HG02798 (cell line): Measurements from ENCODE around the gene CRYBA4.

ENCODE experiments used
- ATAC-seq: cut with Tn5 transposase; IDR thresholded peaks from one replicate; pipeline ENCODE4 v1.9.1; 2021; ENCODE audit warnings: mild to moderate bottlenecking; ENCODE audit not compliant: unreplicated experiment, poor library complexity

Gene CRYBA4

DNA sequence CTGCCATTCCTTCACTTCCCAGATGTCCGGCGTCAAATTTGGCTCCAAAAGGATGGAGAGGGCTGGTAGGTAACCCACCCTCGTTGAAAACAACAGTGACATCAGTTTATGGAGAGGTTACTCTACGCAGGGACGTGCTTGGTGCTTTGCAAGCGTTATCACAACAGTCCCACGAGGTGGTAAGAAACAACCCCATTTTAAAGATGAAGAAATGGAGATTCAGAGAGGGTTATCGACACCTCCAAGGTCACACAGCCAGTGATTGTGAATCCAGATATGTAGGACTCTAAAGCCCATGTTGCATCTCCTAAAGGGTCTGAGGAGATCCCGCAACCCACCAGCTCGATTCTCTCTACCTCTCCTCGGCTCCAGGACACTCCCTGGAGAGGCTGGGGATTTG, 36.4 kb downstream of the CRYBA4 start:
- no peak for ATAC-seq

DNA sequence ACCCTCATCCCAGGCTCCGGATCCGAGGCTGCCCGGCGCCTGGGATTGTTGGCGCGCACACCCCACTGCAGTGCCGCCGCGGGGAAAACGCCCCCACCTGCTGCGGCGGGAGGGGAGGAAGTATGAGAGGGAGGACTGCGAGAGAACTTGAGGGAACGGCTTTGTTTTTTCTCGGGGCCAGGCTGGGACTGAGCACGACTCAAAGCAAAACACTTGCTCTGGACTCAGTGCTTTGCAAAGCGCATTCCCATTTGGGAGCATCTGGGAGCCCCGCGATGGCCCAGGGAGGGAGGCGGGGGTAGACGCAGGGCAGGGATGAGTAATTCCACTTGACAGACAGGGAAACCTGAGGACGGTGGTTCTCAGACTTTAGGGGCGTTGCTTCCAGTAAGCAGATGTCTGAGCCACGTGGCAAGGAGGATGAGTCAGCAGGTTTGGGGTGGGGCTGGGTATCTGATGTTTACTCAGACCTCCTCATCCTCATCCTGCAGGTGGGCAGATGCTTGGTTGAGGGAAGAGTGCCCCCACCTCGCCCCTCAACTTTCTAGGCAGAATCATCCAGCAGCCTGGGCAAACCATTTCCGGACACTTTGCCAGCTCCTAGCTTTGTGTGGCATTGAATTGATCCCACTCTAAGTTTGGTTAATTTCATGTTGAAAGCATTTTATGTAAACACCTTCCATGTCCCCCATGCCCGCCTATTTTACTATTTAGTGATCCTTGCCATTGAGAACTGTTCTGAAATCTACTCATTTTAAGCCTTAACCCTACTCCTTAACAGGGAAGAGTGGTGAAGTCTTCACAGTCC, 37.1 kb downstream of the CRYBA4 start:
- ATAC-seq: peak; percentile 73

DNA sequence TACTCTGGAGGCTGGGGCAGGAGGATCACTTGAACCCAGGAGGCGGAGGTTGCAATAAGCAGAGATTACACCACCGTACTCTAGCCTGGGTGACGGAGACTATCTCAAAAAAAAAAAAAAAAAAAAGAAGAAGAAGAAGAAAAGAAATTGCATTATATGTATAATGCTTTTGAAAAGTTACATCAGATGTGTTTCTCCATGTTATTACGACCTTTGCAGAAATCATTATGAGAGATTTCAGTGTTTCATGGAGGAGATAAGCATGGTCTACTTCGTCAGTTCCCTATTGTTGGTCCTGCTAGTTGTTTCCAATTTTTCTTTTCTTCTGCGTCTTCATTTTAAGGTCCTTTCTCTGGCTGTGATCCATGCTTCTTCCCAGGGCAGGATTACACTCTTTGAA, 38.6 kb downstream of the CRYBA4 start:
- ATAC-seq: no peak

DNA sequence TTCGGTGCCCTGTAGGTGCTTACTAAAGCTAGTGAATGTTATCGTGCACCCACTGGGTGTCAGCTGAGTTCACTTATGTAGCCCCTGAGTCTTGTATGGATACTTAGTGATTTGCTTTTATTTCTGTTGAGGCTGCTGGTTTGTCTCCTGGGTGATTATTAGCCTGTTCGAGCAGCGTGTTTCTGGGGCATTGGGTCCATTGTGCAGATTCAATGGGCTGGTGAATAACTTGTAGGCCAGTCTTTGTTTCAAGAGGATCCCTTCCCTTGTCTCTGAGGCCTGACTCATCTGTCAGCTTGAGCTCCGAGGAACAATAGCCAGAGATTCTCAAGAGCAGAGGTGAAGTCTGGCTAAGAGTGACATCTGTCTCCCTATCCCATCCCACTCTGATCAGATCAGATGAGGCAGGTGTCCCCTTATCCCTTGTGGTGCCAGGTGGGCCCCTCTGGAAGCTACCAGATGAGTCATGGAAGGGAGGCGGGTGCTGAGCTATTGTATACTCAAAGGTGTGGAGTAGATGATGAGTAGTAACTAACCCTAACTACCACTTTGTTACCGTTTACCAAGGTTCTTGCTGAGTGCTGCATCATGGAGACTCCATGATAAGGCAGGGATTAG, 39.3 kb downstream of the CRYBA4 start:
- ATAC-seq: no peak

DNA sequence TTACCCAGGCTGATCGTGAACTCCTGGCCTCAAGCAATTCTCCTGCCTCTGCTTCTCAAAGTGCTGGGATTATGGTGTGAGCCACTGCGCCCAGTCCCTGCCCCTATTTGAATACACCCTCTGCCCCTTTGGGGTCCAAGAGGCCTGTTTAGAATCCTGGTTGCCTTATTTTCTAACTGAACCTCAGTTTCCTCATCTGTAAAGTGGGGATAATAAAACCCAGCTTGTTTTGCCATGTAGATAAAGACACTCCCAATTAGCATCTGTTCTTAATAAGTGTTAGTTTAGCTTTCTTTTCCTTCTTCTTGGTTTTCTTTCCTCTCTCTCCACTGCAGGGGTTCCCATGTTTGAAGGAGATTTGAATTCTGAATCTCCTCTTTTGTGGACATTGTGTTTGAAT, 40.4 kb downstream of the CRYBA4 start:
- ATAC-seq: no peak

DNA sequence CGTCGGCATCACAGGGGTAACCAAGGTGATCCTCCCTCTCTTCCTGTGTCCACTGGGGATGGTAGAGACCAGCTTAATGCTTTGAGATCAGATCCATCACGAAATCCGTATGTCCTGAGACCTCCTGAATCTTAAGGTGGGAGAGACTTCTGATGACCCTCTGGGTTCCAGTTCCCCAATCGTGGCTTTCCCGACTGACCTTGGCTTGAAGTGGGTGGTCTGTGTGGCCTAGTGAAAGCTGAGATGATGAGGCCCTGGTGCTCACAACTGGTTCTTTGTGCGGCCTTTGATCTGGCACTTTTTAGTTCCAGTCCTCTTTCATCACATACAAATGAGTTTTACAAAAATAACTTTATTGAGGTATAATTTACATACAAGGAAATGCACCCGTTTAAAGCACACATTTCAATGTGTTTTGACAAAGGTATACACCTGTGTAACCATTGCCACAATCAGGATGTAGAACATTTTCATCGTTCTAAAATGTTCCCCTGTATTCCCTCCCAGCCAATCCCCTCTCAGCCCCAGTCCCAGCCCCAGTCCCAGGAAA, 41.7 kb downstream of the CRYBA4 start:
- no peak for ATAC-seq

DNA sequence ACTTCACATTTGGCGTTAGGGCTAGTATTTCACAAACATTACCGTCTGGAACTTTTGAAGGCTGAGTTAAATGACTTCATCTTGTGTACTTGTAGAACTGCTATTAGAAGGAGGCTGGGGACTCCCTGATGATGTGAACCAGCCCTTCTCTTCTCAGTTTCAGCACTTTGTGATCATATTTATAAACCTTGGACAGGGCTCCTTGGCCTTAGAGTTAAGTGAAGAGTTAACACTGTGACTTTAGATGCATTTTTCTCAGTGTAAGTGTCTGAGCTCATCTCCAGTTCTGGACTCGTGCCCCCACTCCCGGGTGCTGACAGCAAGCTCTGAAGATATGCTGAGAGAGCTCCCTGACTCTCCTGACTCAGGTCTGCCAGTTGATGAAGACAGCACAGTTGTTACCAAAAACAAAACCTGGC, 44.1 kb downstream of the CRYBA4 start:
- no peak for ATAC-seq

DNA sequence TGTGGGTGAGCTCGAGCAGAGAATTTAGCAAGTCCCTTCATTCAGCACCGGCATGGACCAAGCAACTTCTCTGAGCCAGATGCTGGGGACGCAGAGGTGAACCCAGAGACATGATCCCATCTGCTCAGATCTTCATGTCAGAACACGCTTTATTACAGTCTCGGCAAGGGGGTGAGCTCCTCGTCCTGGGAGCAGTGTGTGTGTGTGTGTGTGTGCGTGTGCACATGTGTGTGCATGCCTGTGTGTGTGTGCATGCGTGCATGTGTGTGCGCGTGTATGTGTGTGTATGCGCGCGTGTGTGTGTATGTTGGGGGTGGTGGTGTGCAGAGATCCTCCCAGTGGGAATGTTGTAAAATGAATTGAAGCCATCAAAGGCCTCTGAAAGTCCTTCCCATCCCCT, 45.4 kb downstream of the CRYBA4 start:
- no peak for ATAC-seq

DNA sequence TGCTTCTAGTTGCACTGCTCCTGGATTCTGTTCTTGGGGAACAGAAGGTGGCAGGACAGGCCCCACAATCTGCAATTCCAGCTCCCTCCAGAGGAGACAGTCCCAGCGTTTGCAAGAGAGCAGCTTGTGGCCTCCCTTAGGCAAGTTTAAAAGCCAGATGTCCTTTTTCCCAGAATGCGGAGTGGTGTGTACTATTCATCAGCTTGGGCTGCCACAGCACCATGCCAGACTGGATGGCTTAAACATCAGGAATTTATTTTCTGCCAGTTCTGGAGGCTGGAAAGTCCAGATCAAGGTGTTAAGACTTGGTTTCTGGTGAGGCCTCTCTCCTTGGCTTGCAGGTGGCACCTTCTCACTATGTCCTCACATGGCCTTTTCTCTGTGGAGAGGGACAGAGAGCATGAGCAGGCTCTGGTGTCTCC, 47.3 kb downstream of the CRYBA4 start:
- ATAC-seq: no peak

DNA sequence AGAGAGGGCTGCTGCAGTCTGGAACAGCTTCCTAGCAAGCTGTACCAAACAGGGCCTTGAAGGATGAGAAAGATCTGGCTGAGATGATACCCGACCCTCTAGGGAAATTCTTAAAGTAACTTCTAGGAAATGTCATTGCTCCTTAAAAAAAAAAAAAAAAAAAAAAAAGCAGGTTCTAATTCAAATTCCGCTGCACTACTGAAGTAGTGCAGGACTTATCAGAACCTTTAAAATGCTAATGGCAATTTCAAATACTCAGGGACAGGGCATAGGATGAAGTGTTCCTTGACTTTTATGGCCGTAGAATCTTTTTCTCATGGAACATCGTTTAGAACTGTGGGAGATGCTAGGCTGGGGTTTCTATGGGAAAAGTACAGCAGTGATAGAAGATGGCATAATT, 48.7 kb downstream of the CRYBA4 start:
- ATAC-seq: no peak

DNA sequence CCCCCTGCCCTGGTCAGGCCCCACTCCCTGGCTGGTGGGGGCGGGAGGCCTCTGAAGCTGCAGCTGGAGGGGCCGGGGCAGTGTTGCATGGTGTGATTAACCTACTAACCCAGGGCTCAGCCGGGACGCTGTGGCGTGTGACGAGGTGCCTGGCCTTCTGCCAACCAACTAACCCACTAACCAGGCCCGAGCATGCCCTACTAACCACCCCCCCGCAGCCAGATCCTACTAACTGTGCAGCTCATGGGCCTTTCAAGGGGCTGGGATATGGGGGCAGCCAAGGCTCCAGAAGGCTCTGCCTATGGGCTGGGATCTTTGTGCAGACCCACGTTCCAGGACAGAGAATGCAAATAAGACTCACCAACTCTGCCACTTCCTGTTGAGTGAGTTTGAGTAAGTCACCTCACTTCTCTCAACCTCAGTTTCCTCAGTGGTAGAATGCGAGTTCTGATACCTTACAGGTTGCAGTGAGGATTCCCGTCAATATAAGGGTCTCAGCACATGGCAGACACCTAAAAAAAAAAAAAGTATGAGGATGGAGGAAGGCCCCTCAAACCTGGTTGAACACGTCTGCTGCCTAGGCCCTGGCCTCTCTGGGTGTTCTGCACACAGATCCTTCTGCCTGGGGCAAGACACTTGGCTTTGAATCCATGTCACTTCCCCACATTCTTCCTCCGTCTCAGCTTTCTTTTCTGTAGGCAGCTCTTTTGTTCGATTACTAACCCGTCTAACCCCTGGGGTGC, 49.7 kb downstream of the CRYBA4 start:
- ATAC-seq: no peak

DNA sequence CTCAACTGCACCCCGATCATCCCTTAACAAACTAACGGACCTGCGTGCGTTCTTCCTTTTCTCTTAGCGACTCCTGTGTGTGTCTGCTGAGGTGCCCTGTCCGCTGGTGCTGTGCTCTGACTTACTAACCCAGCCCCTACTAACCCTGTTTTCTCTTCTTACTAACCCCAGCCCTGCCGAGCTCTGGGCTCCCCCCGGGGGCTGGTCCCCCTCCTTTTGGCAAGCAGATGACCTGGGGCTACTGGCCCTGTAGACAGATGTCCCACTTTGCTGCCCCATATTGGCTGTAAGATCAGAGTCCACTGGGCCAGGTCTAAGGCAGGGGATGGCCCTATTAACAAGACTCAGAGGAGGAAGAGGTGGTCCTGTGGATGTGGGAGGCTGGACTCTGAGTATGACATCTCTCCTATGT, 50.3 kb downstream of the CRYBA4 start:
- ATAC-seq: no peak

DNA sequence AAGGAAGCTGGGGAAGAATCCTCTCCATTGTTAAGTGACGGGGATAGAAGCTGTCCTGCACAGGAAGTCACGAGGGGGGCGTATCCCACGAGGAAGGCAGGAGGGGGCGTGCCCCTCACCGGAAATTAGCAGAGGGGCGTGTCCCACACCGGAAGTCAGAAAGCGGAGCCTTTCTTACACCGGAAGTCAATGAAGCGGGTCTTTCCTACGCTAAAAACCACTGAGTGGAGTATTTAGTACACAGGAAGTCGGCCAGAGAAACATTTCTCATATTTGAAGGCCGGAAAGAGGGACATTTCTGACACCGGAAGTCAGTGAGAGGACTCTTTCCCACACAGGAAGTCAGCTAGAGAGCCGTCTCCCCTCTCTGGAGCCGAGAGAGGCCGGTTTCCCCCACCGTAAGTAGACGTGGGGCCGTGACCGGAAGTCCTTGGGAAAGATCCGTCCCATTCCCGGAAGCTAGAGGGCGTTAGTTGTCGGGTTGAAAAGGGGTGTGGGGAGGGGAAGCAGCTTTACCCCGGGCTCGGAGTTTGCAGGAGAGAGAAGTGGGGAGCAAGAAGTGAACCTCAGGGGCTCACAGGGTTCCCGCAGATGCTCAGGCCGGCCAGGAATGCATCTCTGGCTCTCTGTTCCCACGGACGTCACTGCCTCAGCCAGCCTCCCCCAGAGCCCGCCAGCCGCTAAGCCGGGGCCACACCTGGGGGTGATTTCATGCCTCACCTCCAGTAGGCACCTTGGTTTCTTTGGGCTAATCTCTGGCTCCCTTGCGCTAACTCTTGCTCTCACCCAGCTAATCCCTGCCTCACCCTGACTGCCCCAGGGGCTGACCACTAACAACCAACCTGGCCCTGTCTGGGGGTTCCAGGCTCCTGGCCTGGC, 51.1 kb downstream of the CRYBA4 start:
- ATAC-seq: peak; percentile 76

DNA sequence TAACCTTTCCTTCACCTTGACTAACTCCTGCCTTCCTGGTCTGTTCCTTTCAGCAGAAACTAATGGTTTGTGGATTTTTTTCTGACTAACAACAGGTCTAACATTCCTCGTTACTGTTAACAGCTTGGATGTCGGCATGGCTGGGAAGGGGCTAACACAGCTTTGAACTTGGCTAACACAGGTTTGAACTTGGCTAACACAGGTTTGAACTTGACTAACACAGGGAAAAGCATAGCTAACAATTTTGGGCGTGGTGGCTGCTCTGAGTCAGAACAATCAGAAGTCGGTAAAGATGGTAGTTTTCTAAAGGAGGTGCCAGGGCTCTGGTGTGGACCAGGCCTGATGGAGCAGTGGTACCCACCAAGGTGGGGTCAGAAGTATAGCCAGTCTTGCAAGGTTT, 51.7 kb downstream of the CRYBA4 start:
- ATAC-seq: no peak

DNA sequence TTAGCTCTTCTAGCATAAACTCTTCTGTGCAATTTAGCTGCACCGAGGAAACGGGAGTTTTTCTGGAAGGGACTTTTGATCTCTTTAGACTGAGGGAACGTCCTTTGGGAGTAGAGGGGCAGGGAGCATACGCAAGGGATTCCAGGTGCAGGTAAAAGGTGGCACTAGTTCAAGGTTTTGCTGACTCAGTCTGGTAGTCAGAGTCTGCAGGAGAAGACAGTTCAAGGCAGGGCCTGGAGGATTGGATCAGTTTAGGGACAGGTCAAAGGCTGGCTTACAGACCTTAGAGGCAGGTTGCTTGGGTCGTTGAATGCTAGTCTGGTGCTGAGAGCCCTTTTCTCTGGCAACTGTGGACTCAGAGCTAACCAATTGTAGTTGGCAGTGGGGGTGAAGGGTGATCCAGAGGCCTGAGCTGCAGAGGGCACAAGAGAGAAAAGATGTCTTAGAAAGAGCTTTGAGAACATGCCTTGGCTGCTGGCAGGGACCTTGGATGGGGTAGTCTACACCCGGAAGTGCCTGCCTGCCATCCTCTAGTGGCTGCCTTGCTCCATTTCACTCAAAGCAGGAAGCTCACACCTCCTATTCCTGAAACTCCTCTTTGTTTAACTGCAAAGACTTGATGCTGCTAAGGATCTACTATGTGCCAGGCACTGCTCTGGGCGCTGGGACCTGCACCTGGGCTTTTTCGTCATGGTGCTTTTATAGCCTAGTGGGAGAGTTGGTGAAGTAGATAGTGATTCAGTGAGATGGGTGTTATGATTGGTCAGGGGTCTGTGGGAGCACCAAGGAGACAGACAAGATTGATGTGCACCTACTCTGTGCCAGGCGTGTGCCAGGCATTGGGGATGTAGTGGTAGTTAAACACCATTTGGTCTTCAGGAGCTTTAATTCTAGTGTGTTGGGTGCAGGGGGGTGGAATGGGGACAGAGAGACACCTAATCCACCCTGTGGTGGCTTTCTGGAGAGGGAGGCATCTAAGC, 52.7 kb downstream of the CRYBA4 start:
- no peak for ATAC-seq

DNA sequence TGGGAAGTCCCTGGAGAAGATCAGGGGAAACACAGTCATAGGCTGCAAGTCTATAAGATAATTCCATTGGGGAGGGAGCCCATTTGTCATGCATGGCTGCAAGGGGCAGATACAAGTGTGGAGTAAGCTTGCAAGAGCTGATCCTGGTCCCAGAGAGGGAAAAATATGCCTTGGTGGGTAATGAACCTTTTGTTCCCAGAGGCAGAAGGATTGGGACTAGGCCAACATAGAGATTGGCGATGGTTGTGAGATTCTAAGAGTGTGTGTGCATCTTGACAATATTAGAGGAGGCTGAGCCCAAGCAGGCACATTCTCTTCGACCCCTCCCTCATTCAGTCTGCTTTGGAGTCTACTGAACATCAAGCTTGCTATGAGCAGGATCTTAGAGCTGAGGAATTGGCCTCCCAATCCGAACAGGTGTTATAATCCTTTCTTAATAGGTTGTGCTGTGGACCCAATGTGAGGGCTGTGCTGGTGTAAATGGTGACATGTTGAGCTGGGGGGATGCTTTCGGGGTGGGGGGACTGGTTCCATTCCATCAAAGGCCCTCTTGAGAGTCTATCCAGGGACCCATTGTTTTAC, 54.0 kb downstream of the CRYBA4 start:
- ATAC-seq: no peak

DNA sequence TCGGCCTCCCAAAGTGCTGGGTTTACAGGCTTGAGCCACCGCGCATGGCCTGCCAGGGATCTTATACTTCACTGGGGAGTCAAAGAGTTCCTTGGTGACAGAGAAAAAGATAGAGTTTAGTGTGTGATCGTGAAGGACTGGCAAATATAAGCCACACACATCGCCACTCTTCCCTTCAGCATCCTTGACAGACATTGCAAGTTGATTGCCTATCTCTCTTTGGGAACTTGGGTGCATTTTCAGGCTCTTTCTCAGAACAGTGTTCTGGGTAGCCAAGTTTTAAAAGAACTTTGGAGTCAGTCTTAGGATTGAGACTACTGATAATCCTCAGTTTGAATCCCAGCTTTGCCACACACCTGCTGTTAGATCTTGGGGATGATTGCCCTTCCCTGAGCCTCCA, 55.5 kb downstream of the CRYBA4 start:
- ATAC-seq: no peak

DNA sequence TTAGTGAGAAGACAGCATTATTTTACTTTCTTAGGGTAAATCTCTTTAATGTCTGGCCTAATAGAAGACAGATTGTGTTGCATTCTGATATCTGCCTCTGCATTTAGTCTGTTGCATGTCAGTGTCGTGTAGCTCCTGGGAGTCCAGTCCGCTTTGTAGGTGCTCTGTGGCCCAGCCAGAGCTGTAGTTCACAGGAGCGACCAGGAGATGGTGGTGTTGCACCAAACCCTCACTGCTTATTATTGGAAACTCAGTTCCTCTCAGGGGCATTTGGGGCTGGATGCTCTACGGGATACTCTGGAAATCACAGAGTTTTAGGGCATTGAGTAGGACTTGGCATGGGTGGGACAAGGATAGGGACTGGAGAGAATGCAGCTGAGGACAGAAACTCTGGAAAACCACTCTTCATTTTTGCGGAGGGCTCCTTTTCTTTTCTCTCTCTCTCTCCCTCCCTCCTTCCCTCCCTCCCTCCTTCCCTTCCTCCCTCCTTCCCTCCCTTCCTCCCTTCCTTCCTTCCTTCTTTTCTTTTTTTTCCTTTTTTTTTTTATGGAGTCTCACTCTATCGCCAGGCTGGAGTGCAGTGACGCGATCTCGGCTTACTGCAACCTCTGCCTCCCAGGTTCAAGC, 57.4 kb downstream of the CRYBA4 start:
- no peak for ATAC-seq
